Stimulated activated CD4-positive, alpha-beta T cell treated with anti-CD3 and anti-CD28 coated beads, Interleukin-12 subunit alpha, Interleukin-12 subunit beta, amount 100 ng/mL, for 4 hours (primary cell): ENCODE measurements around the gene HNRNPC.
"Not testable (repeated sequence)": the region's sequence is repeated elsewhere in the genome, so short reads cannot be mapped to it uniquely, and the experiment has no call there.

Experiments used
- DNase-seq: peaks from one replicate; pipeline ENCODE4 v3.0.0-alpha.2; 2020

The HNRNPC gene

DNA sequence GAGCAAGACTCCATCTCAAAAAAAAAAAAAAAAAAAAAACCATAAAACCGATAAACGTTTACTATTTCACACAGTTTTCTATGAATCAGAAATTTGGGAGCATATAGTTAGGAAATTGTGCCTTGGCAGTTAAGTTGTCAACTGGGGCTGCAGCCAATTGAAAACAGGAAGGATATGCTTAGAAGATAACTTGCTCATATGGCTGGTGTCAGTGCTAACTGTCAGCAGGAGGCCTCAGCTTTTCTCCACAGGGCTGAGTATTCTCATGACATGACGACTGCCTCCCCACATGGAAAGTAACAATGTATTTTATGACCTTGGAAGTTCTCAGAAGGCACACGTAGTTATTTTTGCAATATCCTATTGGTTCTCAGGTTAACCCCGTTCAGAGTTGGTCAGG is 83.8 kb downstream of the HNRNPC start:
- DNase-seq = no peak

DNA sequence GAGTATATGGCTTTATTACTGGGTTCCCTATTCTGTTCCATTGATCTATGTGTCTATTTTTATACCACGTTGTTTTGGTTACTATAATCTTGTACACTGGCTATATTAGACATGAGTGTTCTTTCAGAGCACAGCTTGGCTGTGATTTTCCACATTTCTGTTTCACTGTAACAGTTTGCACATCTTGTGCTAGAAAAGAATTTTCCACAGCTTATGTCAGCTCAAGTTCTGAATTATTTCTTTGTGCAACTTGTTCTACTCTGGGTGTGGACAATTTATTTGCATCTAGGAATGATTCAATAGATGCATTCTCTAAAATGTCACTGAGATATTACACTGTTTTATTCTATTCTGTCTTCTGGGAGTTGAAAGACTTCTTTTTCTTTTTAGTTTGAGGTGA is 85.0 kb downstream of the HNRNPC start:
- no peak for DNase-seq

DNA sequence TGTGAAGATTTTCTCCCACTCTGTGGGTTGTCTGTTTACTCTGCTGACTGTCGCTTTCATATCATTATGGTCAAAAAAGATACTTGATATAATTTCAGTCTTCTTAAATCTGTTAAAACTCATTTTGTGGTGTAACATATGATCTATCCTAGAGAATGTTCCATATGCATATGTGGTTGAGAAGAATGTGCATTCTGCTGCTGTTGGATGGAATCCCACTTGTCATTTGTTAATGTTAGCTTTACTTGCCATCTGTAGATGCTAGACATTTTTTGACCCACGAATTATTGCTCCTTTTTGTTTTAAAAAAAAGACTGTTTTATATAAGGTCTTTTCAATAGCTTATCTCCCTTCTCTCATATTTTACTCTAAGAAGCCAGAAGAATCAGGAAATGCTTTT is 87.1 kb downstream of the HNRNPC start:
- no peak for DNase-seq

DNA sequence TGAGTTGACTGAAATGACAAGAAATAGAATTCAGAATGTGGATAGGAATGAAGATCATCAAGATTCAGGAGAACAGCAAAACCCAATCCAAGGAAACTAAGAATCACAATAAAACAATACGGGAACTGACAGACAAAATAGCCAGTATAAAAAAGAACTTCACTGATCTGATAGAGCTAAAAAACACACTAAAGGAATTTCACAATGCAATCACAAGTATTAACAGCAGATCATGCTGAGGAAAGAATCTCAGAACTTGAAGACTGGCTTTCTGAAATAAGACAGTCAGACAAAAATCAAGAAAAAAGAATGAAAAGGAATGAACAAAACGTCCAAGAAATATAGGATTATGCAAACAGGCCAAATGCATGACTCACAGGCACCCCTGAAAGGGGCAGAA is 98.1 kb downstream of the HNRNPC start:
- no peak for DNase-seq

DNA sequence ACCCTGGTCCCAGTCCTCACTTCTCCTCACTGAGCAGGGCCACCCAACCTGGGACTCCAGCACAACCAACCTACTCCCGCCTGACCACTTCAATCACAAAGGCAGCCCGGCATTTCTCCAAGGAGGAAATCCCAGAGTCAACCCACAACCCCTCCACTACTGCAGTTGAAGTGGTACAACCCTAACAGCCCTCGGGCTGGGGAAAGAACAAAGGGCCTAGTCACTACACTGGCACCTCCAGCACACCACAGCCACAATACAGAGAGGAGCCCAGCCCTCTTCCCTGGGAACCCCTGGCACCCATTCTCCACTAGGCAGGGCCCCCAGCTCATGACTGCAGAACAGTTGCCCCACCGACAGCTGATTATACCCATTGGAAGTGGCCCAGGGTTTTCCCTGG is 99.7 kb downstream of the HNRNPC start:
- no peak for DNase-seq

DNA sequence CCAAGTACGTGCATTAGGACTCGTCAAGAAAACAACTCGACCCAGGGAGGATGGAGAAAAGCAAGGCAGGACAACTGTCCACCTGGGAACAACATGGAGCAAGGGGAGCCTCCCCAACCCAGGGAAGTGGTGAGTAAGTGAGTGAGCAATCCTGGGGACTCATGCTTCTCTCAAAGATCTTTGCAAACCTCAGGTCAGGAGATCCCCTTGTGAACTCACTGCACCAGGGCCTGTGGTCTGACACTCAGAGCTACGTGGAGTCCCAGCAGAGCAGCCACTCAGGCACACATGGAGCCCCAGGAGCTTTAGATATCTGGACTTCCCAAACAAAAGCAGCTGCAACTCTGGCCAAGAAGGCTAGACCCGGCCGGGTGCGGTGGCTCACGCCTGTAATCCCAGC is 101.2 kb downstream of the HNRNPC start:
- no peak for DNase-seq

DNA sequence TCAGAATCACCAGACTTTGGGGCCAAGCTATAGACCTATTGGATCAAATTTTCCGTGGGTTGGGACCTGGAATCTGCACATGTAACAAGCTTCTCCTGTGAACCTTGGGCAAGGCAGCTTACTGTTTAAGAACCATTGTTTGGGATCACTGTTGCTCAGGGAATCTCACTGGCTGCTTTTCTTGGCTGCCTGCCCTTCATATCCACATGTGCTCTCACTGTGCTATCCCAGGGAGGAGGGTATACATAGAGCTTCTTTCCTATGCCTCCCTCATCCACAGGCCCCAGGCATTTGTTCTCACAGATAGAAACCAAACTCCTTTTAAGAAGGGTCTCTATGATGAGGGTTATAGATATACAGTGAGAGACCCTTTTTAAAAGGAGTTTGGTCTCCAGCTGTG is 103.6 kb downstream of the HNRNPC start:
- DNase-seq = not testable (repeated sequence)

DNA sequence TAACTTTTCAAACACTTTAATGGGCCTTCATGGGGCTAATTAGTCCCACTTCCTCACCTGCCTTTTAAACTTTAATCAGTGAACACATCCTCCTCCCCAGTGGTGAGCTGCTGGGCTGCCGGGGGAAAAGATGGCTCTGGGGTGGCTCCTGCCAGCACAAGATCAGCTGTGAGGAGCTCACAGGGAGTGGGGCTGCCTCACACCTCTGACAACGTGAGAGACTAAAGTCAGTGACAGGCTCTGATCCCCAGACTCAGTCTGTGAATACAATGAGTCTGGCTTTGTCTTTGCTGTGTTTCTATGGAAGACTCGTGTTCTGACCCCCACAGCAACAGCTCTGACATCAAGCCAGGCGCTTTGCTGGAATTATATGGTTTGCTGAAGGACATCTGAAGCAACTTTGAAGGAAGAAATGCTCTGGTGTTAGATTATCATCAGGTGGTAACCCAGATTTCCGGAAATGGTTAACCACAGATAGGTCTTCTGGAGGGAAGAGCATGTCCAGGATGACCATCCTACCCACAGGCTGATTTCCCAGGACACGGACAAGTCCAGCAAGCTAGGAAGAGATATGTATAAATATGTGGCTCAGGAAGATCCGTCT is 104.1 kb downstream of the HNRNPC start:
- not testable (repeated sequence) for DNase-seq

DNA sequence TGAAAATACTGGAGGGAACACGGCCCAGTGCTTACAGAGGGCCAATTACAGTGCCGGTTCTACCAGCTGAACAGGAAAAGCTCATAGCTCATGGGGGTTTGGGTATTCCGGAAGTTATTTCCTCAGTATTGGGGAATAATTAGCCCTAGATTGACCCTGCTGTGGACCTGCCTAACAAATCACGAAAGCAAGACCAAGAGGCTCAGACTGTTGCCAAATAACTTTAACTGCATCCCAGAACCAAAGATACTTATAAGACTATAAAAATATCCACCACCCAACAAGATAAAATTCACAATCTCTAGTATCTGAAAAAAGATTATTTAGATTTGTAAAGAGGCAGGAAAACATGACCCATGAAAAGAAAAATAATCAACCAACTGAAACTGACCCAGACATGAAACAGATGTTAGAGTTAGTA is 105.4 kb downstream of the HNRNPC start:
- DNase-seq = no peak

DNA sequence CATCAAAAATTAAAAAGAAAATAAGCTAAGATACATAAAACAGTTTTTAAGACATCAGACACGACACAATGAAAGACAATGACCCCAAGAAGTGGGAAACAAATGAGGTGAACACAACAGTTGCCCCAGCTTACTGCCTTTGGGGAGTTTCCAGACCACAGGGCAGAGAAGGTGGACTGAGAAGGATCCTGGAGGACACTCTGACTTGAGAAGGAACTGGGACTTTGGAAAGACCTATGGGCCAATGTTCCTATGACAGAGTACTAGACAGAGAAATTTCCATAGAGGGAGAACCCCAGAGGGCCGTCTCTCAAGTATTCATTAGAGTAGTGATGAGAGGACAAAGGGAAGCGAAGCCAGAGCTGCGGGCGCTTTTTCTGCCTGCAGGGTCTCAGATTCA is 107.2 kb downstream of the HNRNPC start:
- DNase-seq = no peak

DNA sequence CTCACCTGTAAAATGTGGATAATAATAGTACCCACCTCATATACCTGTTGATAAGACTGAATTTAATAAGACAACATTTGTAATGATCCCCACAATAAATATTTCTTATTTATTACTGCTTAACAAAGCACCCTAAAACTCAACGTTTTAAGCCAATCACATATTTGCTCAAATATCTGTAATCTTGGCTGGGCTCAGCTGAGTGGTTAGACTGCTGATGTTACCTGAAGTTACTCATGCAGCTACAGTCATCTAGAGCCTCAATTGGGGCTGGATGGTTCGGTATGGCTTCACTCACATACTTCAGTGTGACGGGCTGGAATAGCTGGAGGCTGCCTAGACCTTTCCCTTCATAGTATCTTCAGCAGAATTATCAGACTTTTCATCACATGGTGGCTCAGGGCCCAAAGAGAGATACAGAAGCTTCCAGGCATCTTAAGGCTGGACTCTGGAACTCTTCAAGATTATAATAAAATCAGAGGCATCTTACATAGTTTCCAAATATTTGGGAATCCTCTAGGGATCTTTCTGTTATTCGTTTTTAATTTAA is 109.1 kb downstream of the HNRNPC start:
- no peak for DNase-seq
